DMS153 treated with DMSO at 0.1 percent for 48 hours (cell line): Measurements from ENCODE around the gene C21orf91.
"Not testable (repeated sequence)": the region's sequence is repeated elsewhere in the genome, so short reads cannot be mapped to it uniquely, and the experiment has no call there.

ENCODE experiments used
- DNase-seq: peaks from one replicate; lab custom pipeline; 2025; ENCODE audit not compliant: unreplicated experiment; lab: John Stamatoyannopoulos, UW

Gene C21orf91

DNA sequence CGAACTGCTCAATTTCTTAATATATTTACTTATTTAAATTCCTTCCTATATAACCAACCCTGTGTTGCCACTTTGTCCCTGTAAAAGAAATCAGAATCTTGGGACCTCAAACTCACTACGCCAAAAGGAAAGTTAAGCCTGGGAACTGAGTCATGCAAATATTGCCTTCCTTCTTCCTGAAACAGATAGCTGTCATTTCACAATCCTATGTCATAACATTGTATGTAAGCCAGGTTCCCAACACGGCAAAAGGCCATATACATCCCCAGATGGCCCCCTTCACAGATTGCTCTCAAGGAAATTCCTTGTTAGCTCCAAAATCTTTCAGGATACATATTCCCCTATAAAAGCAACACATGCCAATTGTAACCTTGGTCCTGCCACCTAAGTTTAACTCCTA lies 39.7 kb downstream of the C21orf91 start:
- no peak for DNase-seq

DNA sequence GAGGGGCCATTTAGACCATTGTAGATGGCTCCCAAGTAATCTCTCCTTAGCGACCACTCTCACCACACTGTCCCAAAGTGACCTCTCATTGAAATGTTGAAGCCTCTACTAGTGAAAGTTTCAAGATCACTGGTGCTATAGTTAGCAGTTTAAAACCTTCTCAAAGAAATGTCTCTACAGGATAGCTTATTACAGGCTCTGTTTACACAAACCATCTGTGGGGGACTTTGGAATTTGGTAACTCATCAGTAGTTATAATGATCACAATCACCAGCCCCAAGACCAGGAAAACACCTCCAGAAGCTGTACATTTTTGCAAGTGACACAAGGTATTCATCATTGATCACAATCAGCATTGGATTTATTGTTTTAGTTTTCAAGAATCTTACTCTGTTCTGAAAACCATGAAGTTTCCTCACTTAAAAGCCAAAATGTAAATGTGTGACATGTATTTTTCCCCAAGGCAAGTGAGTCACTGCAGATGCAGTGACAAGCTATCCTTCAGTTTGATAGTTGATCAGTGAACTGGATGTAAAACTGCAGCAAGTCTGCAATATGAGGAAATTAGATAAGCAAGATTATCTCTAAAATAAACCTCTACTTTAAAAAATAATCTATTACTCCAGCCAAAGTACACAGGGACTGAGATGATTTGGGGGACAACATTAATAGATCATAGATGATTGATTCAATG lies 41.9 kb downstream of the C21orf91 start:
- no peak for DNase-seq

- DNase-seq = no peak
Measured at GRCh38 chr21:17775431-17776126, 43.6 kb downstream of the C21orf91 start.

- not testable (repeated sequence) for DNase-seq
Measured at GRCh38 chr21:17775021-17775420, 44.1 kb downstream of the C21orf91 start.

DNA sequence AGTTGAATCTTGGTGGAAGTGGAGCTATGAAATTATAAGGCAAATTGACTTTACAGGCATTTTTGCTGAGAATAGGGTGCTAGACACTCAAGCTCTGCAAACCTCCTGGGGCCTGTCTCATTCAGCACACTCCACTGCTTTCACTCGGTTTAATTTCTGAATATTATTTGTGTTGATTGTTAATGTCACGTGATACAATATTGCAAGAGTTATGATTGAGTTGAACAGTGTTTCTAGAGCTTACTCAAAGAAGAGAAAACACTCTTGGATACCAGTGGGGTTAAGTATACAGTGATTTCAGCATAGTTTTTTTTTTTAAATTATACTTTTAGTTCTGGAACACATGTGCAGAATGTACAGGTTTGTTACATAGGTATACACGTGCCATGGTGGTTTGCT lies 49.7 kb downstream of the C21orf91 start:
- no peak for DNase-seq

DNA sequence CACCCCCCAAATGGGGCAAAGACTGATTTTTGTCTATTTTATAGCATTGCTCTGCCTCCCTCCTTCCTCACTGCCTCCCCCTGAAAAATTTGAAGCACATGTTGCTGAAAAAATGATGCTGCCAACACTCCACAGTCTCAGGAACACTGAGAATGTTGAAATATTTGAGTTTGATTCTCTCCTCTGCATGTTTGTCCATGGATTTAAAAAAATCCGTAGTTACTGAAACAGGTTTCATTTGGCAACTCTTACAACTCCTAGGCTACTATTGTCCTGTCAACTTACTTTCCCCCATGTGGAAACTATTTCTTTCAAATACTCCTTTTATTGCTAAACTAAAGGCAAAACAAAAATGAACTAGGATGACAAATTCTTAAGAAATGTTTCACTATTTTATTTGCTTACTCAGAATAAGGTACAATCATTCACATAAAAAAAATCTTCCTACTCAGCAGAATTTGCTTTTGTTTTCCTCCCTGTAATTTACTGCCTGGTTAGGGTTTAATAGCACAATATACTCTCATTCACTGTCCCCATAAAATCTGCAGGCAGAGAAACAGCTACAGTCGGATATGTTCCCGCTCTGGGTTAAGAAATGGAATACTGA lies 50.2 kb downstream of the C21orf91 start:
- DNase-seq = no peak

- no peak for DNase-seq
Measured at GRCh38 chr21:17765207-17765606, 53.9 kb downstream of the C21orf91 start.

- DNase-seq = no peak
Measured at GRCh38 chr21:17763288-17764037, 55.7 kb downstream of the C21orf91 start.

DNA sequence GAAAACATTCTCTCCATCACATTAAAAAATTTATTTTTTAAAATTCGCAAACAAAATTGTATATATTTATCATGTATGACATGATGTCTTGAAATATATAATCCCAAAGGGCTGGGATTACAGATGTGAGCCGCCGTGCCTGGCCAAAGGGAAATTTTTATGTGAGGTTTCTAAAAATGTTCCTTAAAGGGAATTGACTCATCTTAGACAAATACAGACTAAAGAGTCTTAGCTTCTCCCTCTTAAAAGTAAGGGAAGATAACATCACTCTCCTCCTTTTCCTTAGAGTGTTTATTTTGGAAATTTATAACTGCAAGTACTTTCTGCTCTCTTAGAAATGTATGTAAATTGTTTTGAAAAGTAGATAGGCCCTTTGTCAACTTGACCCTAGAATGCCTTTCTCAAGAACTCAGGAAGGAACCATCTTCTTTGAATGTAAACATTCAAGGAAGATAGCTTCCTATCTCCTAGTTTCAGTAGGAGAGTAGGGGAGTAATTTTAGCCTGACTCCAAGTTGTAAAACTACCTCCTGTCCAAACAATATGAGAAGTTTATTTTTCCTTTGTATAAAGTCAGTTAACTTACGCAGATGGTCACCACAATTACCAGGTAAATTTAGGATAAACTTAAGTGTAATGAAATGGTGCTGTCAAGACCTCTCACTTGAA lies 59.5 kb downstream of the C21orf91 start:
- no peak for DNase-seq

- no peak for DNase-seq
Measured at GRCh38 chr21:17758683-17759082, 60.5 kb downstream of the C21orf91 start.

DNA sequence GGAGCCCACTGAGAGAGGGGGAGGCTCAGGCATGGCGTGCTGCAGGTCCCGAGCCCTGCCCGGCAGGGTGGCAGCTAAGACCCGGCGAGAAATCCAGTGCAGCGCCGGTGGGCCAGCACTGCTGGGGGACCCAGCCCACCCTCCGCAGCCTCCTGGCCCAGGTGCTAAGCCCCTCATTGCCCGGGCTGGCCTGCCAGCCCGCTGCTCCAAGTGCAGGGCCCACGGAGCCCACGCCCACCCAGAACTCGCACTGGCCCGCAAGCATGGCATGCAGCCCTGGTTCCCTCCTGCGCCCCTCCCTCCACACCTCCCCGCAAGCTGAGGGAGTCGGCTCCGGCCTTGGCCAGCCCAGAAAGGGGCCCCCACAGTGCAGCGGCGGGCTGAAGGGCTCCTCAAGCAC lies 61.5 kb downstream of the C21orf91 start:
- no peak for DNase-seq

DNA sequence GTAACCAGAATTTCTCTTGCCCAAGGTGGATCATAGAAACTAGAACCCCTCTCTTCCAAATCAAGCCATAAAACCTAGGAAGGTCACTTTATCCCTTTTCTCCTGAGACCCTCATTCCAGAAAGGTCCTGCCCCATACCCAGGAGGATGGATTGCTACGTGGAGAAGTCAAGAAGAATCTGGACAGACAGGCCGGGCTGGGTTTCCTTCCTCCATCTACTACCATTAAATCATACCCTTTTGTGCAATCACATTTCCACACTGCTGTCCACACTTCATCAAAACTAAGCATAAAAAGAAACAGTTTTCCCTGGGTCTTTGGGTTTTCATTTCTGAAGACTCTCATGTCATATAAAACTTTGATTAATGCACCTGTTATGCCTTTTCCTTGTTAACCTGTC lies 65.4 kb downstream of the C21orf91 start:
- DNase-seq = no peak

GRCh38 chr21:17752171-17752570 lies 67.0 kb downstream of the C21orf91 start:
- no peak for DNase-seq

GRCh38 chr21:17746920-17747319 lies 72.2 kb downstream of the C21orf91 start:
- DNase-seq = no peak

- no peak for DNase-seq
Measured at GRCh38 chr21:17745086-17745485, 74.1 kb downstream of the C21orf91 start.

- DNase-seq = no peak
Measured at GRCh38 chr21:17742940-17743592, 76.1 kb downstream of the C21orf91 start.

GRCh38 chr21:17742181-17742580 lies 77.0 kb downstream of the C21orf91 start:
- no peak for DNase-seq
